AG04449 (cell line): ENCODE data around the gene THBS3.
"Not testable (repeated sequence)": the region's sequence is repeated elsewhere in the genome, so short reads cannot be mapped to it uniquely, and the experiment has no call there.

ENCODE experiments used
- CTCF ChIA-PET: fragments of 350-600 bp; formaldehyde crosslinking; extraction: SDS; loops from one replicate; lab custom pipeline; 2021; ENCODE audit warnings: antibody characterized with exemption; lab: Yijun Ruan, JAX
- POLR2A ChIA-PET: fragments of 400-600, 350-600 bp; formaldehyde crosslinking; extraction: SDS; loops from one replicate; lab custom pipeline; 2020; ENCODE audit warnings: antibody characterized with exemption, inconsistent platforms; lab: Yijun Ruan, JAX
- DNase-seq: peaks from one replicate; pipeline ENCODE4 v3.0.0-alpha.2; 2010; ENCODE audit warnings: low read depth, low spot score
- H3K4me3 ChIP-seq: 2 replicates; pipeline ENCODE4 v1.5.1; 2011; ENCODE audit warnings: low read depth, mild to moderate bottlenecking, control low read depth, low read length
- CTCF ChIP-seq: IDR thresholded peaks from one replicate; pipeline ENCODE4 v1.5.1; 2011; ENCODE audit warnings: mild to moderate bottlenecking, moderate library complexity, low read length, control low read depth, inconsistent platforms; ENCODE audit not compliant: insufficient read depth; ENCODE audit errors: missing control alignments

Gene THBS3

GRCh38 chr1:155160128-155160527, 47.6 kb downstream of the THBS3 start:
- ChIA-PET POLR2A (no interaction called here), CTCF (interaction anchor here (1.4 to 1.6 kb wide), 2 partner anchors 11 to 12 kb away, joined by 3 to 4 read pairs; partner anchors contain the start of gene KRTCAP2)
- no peak overlapping the region for H3K4me3 ChIP-seq
- no peak for TF ChIP-seq CTCF
- DNase-seq = no peak

DNA sequence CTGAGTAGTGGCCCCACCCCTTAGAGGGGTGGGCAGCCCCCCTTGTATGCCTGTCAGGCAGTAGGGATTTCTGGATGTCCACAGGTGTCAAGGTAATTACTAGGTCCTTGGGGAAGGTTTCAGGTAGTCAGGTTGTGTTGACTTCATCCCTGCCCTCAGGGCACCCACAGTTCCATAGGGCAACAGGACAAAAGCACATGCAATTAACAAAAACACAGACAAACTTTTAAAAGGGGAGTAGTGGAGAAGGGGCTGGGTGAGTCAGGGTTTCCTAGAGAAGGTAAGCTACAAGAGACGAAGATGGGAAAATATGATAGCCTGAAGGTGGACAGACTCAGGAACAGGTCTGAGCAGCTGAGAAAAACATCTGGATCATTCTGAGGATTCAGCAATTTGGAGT, 48.7 kb downstream of the THBS3 start:
- DNase-seq = no peak

GRCh38 chr1:155155996-155156643, 51.6 kb downstream of the THBS3 start:
- POLR2A ChIA-PET, H3K4me3 ChIP-seq, DNase-seq: not testable (repeated sequence)
- CTCF ChIA-PET = interaction anchor here (0.7 to 5.5 kb wide), 5 partner anchors 11 to 71 kb away, joined by 3 to 29 read pairs (median 4); partner anchors contain the start of gene KRTCAP2

More for the DNA sequence above, 48.7 kb downstream of the THBS3 start:
- POLR2A ChIA-PET = no interaction called here
- CTCF ChIA-PET = interaction anchor here (0.6 to 3.2 kb wide), 4 partner anchors 9 to 73 kb away, joined by 3 to 11 read pairs (median 6); partner anchors contain the start of gene KRTCAP2
- no peak for TF ChIP-seq CTCF
- no peak overlapping the region for H3K4me3 ChIP-seq
